Smooth muscle cell (in vitro differentiated cells): ENCODE data around the gene ANO2. TPM values are rescaled to one million over a fixed set of nuclear protein-coding genes. Genes with fewer than 3 reads are reported as not detected.

Source experiments
- DNase-seq: peaks from one replicate; lab custom pipeline; 2025; ENCODE audit not compliant: unreplicated experiment; lab: John Stamatoyannopoulos, UW
- H2AFZ ChIP-seq: fragments of 200-600 bp; sonication (generic); 2 replicates; pipeline ENCODE4 v1.6.0; 2016; ENCODE audit warnings: antibody characterized with exemption, low read depth, mild to moderate bottlenecking
- H3F3A ChIP-seq: fragments of 200-600 bp; sonication (generic); 2 replicates; pipeline ENCODE4 v1.6.0; 2017; ENCODE audit warnings: antibody characterized with exemption, low read depth
- H3K27ac ChIP-seq: fragments of 200-600 bp; sonication (generic); 2 replicates; pipeline ENCODE4 v1.5.1; 2016; ENCODE audit warnings: low read depth, mild to moderate bottlenecking
- H3K27me3 ChIP-seq: fragments of 200-600 bp; sonication (generic); 2 replicates; pipeline ENCODE4 v1.6.1; 2016; ENCODE audit warnings: low read depth, mild to moderate bottlenecking
- H3K36me3 ChIP-seq: fragments of 200-600 bp; sonication (generic); 2 replicates; pipeline ENCODE4 v1.5.1; 2016; ENCODE audit warnings: low read depth
- H3K4me1 ChIP-seq: fragments of 200-600 bp; sonication (generic); 2 replicates; pipeline ENCODE4 v1.5.1; 2016; ENCODE audit warnings: low read depth
- H3K4me2 ChIP-seq: fragments of 200-600 bp; sonication (generic); 2 replicates; pipeline ENCODE4 v1.6.0; 2016; ENCODE audit warnings: mild to moderate bottlenecking
- H3K4me3 ChIP-seq: fragments of 200-600 bp; sonication (generic); 2 replicates; pipeline ENCODE4 v1.5.1; 2016; ENCODE audit warnings: mild to moderate bottlenecking
- H3K79me2 ChIP-seq: fragments of 200-600 bp; sonication (generic); 2 replicates; pipeline ENCODE4 v1.6.0; 2016; ENCODE audit warnings: low read depth, mild to moderate bottlenecking
- H3K9ac ChIP-seq: fragments of 200-600 bp; sonication (generic); 2 replicates; pipeline ENCODE4 v1.6.0; 2016; ENCODE audit warnings: low read depth
- H3K9me3 ChIP-seq: fragments of 200-600 bp; sonication (generic); replicated peaks from 2 replicates; pipeline ENCODE4 v1.5.1; 2016; ENCODE audit warnings: low read depth
- H4K20me1 ChIP-seq: fragments of 200-600 bp; sonication (generic); 2 replicates; pipeline ENCODE4 v1.6.0; 2016; ENCODE audit warnings: low read depth
- CTCF ChIP-seq: fragments of 200-600 bp; sonication (generic); IDR thresholded peaks from 2 replicates; pipeline ENCODE4 v1.5.1; 2017; ENCODE audit warnings: borderline replicate concordance, mild to moderate bottlenecking, antibody characterized with exemption; ENCODE audit not compliant: insufficient read depth, poor library complexity, severe bottlenecking
- WGBS: methylation state at CpG from one replicate; pipeline ENCODE4 v1.1.7; 2016; ENCODE audit warnings: low lambda C conversion rate; 5-methylcytosine and 5-hydroxymethylcytosine counted together
- polyA plus RNA-seq: library from polyadenylated mRNA; unstranded; fragments of >200 nt; fragmentation: Nextera tagmentation; extraction: Ambion mirVana; gene quantifications from 2 replicates; pipeline ENCODE4 v1.2.1, GENCODE V29; 2016
- total RNA-seq: library from RNA; depleted of rRNA; stranded (reverse); fragments of >200 nt; gene quantifications from 2 replicates; pipeline ENCODE4 v1.2.3, GENCODE V29; 2014

The ANO2 gene
- total and polyA plus RNA-seq, 2 experiments from 2014 or later: 0.18 TPM; not detected in 1

DNA sequence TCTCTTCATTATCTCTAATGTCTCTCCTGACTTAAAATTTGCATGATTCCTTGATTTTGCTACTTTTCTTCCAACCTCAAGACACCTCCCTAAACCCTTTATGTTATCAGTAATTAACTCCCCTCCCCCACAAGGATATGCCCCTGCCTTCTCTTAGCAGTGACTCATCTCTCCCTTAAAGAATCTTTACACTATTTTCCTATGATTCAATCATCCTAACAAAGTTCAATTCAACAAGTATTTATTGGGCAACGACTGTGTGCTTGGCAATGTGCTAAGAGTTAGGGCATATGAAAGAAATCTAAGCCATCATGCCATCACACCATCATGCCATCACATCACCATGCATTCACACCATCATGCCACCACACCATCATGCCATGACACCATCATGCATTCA is 80.1 kb downstream of the ANO2 start:
- TF ChIP-seq CTCF: no peak
- no peaks in the 10 kb centered on the region for H3K4me1 ChIP-seq
- H4K20me1 ChIP-seq: no peaks in the 10 kb centered on the region
- DNase-seq: no peak
- peaks cover 11% of the 10 kb centered on the region for H3K27me3 ChIP-seq
- 43% methylated on average over 1 of the region's 1 CpG for WGBS
- H3K4me2 ChIP-seq: no peak overlapping the region
- H3K36me3 ChIP-seq: no peaks in the 10 kb centered on the region
- H3K4me3 ChIP-seq: no peak overlapping the region
- H3K79me2 ChIP-seq: no peaks in the 10 kb centered on the region
- no peaks in the 10 kb centered on the region for H3K9me3 ChIP-seq
- H2AFZ ChIP-seq: no peak overlapping the region
- no peaks in the 10 kb centered on the region for H3F3A ChIP-seq
- H3K27ac ChIP-seq: no peak overlapping the region
- no peak overlapping the region for H3K9ac ChIP-seq

DNA sequence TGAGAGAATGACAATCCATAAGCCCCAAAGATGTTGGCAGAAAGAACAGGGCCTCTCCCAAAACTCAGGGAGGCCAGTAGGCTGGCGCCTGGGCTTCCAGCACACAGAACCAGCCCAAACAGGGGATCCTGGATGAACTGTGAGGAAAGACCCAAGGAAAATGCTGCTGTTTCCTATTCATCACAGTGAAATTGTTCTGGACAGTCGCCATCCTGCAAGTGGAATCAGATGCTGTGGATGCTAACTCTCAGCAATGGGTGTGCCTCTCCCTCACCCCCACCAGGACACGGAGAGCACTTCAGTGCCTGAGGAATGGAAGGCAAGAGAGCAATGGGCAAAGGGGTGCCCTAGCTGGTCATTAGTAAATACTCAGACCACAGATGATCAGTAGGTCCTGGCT is 80.8 kb downstream of the ANO2 start:
- Histone ChIP-seq H4K20me1 (no peaks in the 10 kb centered on the region), H3K4me3 (no peak overlapping the region), H3F3A (no peaks in the 10 kb centered on the region), H3K4me1 (no peaks in the 10 kb centered on the region), H3K27me3 (peaks cover 6% of the 10 kb centered on the region), H3K27ac (no peak overlapping the region), H3K9me3 (no peaks in the 10 kb centered on the region), H3K9ac (no peak overlapping the region), H3K4me2 (no peak overlapping the region), H2AFZ (no peak overlapping the region), H3K79me2 (no peaks in the 10 kb centered on the region), H3K36me3 (no peaks in the 10 kb centered on the region)
- WGBS: 96% methylated on average over 3 of the region's 3 CpGs
- TF ChIP-seq CTCF: no peak
- no peak for DNase-seq

DNA sequence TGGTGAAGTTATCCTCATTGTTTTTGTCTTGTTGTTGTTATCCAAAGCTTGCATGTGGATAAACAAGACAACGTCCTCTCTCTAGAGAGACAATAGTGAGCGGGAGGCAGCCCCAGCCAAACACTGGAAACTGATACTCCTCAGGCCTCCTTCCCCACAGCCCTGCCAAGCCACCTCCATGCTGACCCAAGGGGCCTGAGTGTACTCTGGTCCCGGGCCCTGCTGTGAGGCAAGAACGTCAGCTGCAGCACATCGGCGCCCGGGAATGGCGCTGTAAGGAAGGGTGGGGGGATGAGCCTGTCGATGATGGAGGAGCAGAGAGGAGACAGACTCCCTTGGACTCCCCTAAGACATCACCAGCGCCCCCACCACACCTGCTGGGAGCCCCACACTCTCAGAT is 83.6 kb downstream of the ANO2 start:
- no peak for TF ChIP-seq CTCF
- 92% methylated on average over 10 of the region's 10 CpGs for WGBS

DNA sequence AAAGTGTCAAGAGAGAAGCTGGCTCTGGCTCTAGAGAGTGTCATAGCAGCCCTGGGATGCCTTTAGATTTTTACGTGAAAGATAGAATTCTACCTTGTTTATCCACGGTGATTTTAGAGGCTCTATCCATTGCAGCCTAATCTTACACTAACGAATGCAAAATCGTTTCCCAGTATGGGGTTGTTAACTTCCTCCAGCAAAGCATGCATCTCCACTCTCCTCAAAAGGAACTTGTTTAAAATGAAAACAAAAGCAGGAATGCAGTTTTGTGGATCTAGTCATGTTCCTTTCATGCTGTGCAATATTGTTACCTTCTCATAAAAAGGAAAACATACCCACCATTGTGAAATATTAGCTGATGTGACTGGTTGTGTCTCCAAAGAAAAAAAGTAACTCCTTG is 88.4 kb downstream of the ANO2 start:
- H3K27ac ChIP-seq: no peak overlapping the region
- peaks cover 9% of the 10 kb centered on the region for H3K4me1 ChIP-seq
- 15% methylated on average over 4 of the region's 4 CpGs for WGBS
- H3K9me3 ChIP-seq: no peaks in the 10 kb centered on the region
- H3K27me3 ChIP-seq: peaks cover 47% of the 10 kb centered on the region
- H2AFZ ChIP-seq: no peak overlapping the region
- no peaks in the 10 kb centered on the region for H3K79me2 ChIP-seq
- no peaks in the 10 kb centered on the region for H3K36me3 ChIP-seq
- H3F3A ChIP-seq: no peaks in the 10 kb centered on the region
- no peak for TF ChIP-seq CTCF
- DNase-seq: no peak
- no peak overlapping the region for H3K4me3 ChIP-seq
- no peaks in the 10 kb centered on the region for H4K20me1 ChIP-seq
- no peak overlapping the region for H3K9ac ChIP-seq
- no peak overlapping the region for H3K4me2 ChIP-seq

More for the DNA sequence above, 83.6 kb downstream of the ANO2 start:
- H4K20me1 ChIP-seq: no peaks in the 10 kb centered on the region
- no peaks in the 10 kb centered on the region for H3K36me3 ChIP-seq
- no peaks in the 10 kb centered on the region for H3K79me2 ChIP-seq
- no peak overlapping the region for H3K27ac ChIP-seq
- peaks cover 18% of the 10 kb centered on the region for H3K27me3 ChIP-seq
- peaks cover 7% of the 10 kb centered on the region for H3K4me1 ChIP-seq
- no peak overlapping the region for H3K4me3 ChIP-seq
- no peak overlapping the region for H3K4me2 ChIP-seq
- no peaks in the 10 kb centered on the region for H3F3A ChIP-seq
- H3K9ac ChIP-seq: no peak overlapping the region
- no peak for DNase-seq
- no peak overlapping the region for H2AFZ ChIP-seq
- H3K9me3 ChIP-seq: no peaks in the 10 kb centered on the region
